ENCODE results near the gene AFF2. TPM values are rescaled to one million over a fixed set of nuclear protein-coding genes. Genes with fewer than 3 reads are reported as not detected.

AFF2 gene
- polyA plus RNA-seq (ENCODE audit: low read depth in 6 of 6), result under 1 TPM in 4 of 6 donors, not detected in 2; 0.23 to 0.82 (median 0.32) TPM

- DNase-seq (peak; percentile 39), ATAC-seq (ENCODE audit: low read depth in 2 of 2) (peak; percentile 65 to 73)
- peaks cover 0 to 3% (median 0%) of the 10 kb centered on the region in 7 donors for H3K9me3 Mint-ChIP-seq
- H3K27ac Mint-ChIP-seq, result peak within 1 kb of the TSS in 4 of 6 donors; percentile 24 to 66 (median 60)
- H3K27me3 Mint-ChIP-seq, result peaks cover 0 to 8% (median 8%) of the 10 kb centered on the region in 3 donors
- H3K36me3 Mint-ChIP-seq, result no peaks in the 10 kb centered on the region
- H3K4me3 Mint-ChIP-seq, result peak within 1 kb of the TSS; percentile 86 to 94 (median 88)
- peaks cover 3 to 13% (median 10%) of the 10 kb centered on the region in 3 donors for H3K4me1 Mint-ChIP-seq
Observed at GRCh38 chrX:148500423-148501385, at the start of gene AFF2. TSS of gene AFF2 (plus strand) at chrX:148500617. CDS start at chrX:148501098, 481 bp downstream.

DNA sequence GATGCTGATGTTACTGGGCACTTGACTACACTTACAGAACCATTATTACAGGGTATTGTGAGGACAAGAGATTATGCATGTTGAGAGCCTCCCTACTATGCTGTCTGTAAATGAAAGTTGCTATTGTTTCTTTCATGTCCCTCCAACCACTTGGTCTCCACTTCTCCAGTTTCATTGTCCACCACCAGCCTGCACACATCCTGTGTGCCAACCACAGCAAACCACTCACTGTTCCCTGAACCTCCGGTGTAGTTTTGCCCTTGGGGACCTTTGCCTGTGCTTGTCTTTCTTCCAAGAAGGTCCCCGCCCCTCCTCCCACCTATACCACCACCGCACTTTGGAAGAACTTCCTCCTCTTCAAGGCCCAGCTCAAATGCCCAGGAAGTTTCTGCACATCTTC lies 43.1 kb upstream of the AFF2 start:
- H3K4me1 Mint-ChIP-seq, result peaks cover 8 to 33% (median 16%) of the 10 kb centered on the region in 3 donors
- no peak for DNase-seq

GRCh38 chrX:148459343-148459742 lies 41.1 kb upstream of the AFF2 start:
- peak; percentile 61 for DNase-seq
- peak; percentile 94 to 96 for ATAC-seq (ENCODE audit: low read depth in 2 of 2)
- Mint-ChIP-seq H3K9me3 (no peaks in the 10 kb centered on the region), H3K4me3 (peak overlapping the region in 6 of 8 donors; percentile 41 to 79 (median 70)), H3K4me1 (peaks cover 8 to 33% (median 16%) of the 10 kb centered on the region in 3 donors), H3K27ac (peak overlapping the region; percentile 69 to 94 (median 85)), H3K36me3 (no peaks in the 10 kb centered on the region), H3K27me3 (no peaks in the 10 kb centered on the region)

More for the DNA sequence above, 43.1 kb upstream of the AFF2 start:
- Mint-ChIP-seq H3K36me3 (no peaks in the 10 kb centered on the region), H3K27ac (peak overlapping the region in 1 of 6 donors; percentile 89), H3K4me3 (peak overlapping the region in 2 of 8 donors; percentile 6 to 22), H3K9me3 (no peaks in the 10 kb centered on the region), H3K27me3 (no peaks in the 10 kb centered on the region)
- ATAC-seq (ENCODE audit: low read depth in 2 of 2), result no peak

DNA sequence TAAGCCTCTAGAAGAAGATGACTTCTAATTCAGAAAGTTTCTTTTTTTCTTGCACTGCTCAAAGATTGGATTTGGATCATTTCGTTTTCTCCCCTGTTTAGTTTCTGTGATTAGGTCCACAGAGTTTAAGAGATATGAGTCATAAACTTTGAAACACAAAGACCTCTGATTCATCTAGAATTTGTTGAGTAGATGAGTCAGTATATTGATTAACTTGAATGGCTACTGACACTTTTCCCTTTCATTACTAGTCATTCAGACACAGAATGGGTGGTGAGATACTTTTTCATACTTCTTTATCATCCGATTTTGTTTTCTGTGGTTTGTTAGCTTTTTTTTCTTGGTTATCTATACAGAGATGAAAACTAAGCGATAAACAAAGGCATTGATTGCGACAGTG lies 34.1 kb upstream of the AFF2 start:
- no peaks in the 10 kb centered on the region for H3K36me3 Mint-ChIP-seq
- ATAC-seq (ENCODE audit: low read depth in 2 of 2) (no peak), DNase-seq (no peak)
- H3K27ac Mint-ChIP-seq, result no peak overlapping the region
- no peaks in the 10 kb centered on the region for H3K4me1 Mint-ChIP-seq
- no peaks in the 10 kb centered on the region for H3K27me3 Mint-ChIP-seq
- no peak overlapping the region for H3K4me3 Mint-ChIP-seq
- H3K9me3 Mint-ChIP-seq, result no peaks in the 10 kb centered on the region

DNA sequence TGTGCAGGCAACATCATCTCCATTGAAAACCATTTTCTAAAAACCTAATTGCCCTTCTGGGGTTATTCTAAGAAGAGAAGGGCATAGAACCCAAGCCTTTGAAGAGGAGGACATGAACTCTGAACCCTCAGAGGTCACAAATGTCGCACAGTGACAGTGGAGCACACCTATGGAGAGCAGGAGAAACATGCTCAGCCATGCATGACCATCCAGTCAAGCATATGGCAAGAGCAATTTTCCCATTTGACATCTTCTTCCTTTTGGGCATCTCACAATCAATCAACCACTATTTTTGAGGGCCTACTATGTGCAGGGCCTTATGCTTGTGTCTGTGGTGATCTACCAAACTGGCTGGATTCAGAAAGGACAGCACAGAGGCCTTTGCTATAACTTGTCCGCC lies 30.1 kb upstream of the AFF2 start:
- no peaks in the 10 kb centered on the region for H3K27me3 Mint-ChIP-seq
- no peaks in the 10 kb centered on the region for H3K9me3 Mint-ChIP-seq
- no peak for DNase-seq
- H3K27ac Mint-ChIP-seq, result no peak overlapping the region
- no peaks in the 10 kb centered on the region for H3K36me3 Mint-ChIP-seq
- no peaks in the 10 kb centered on the region for H3K4me1 Mint-ChIP-seq
- H3K4me3 Mint-ChIP-seq, result no peak overlapping the region
- no peak for ATAC-seq (ENCODE audit: low read depth in 2 of 2)

- no peak for ATAC-seq (ENCODE audit: low read depth in 2 of 2)
- no peak overlapping the region for H3K4me3 Mint-ChIP-seq
- H3K4me1 Mint-ChIP-seq, result peaks cover 0 to 2% (median 0%) of the 10 kb centered on the region in 3 donors
- H3K9me3 Mint-ChIP-seq, result no peaks in the 10 kb centered on the region
- no peak overlapping the region for H3K27ac Mint-ChIP-seq
- no peak for DNase-seq
- H3K27me3 Mint-ChIP-seq, result no peaks in the 10 kb centered on the region
- no peaks in the 10 kb centered on the region for H3K36me3 Mint-ChIP-seq
Observed at GRCh38 chrX:148474030-148474429, 26.4 kb upstream of the AFF2 start.

DNA sequence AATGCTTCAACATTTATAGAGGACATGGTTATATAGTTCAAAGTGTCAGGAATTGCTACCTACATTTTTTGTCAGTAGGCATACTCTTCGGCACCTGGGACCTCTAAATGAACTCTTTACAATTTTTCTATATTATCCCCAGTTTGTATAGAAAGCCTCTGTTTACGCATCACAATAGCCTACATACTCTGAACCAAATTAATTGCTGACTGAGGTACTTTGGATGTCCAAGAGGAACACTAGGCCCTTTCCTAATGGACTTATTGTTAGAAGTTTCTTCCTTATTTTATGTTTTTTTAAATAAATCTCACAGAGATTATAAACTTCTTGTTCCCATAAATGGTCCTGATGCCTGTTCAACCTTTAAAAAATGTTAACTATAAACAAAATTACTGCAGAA lies 8.4 kb upstream of the AFF2 start:
- Mint-ChIP-seq H3K4me1 (no peaks in the 10 kb centered on the region), H3K9me3 (peaks cover 0 to 2% (median 0%) of the 10 kb centered on the region in 7 donors), H3K27ac (no peak overlapping the region), H3K36me3 (no peaks in the 10 kb centered on the region), H3K4me3 (no peak overlapping the region), H3K27me3 (peaks cover 0 to 4% (median 0%) of the 10 kb centered on the region in 3 donors)
- ATAC-seq (ENCODE audit: low read depth in 2 of 2), result no peak
- DNase-seq, result no peak

DNA sequence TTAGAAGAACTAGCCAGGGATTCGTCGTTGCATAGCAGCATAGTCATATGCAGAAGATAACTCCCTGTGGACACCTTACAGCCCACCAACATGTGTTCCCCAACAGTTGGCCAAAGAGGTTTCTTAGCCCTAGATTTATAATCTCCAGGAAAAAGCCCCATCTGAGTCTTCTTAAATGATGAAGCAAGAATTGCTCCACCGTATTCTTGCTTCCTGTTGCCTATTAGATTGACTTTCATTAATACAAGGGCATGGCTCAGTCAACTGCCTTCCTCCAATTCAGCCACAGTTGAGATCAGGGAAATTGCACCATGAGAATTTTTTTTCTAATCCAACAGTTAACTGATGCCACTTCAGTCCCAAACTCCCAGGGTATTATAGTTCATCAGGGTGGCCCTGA lies 5.2 kb upstream of the AFF2 start:
- ATAC-seq (ENCODE audit: low read depth in 2 of 2), result no peak
- H3K4me3 Mint-ChIP-seq, result no peak overlapping the region
- H3K27ac Mint-ChIP-seq, result no peak overlapping the region
- peaks cover 0 to 9% (median 5%) of the 10 kb centered on the region in 3 donors for H3K4me1 Mint-ChIP-seq
- H3K27me3 Mint-ChIP-seq, result peaks cover 0 to 4% (median 0%) of the 10 kb centered on the region in 3 donors
- H3K36me3 Mint-ChIP-seq, result no peaks in the 10 kb centered on the region
- H3K9me3 Mint-ChIP-seq, result peaks cover 0 to 3% (median 0%) of the 10 kb centered on the region in 7 donors
- no peak for DNase-seq

GRCh38 chrX:148498067-148498466 lies 2.4 kb upstream of the AFF2 start:
- ATAC-seq (ENCODE audit: low read depth in 2 of 2) (no peak), DNase-seq (no peak)
- H3K36me3 Mint-ChIP-seq, result no peaks in the 10 kb centered on the region
- peaks cover 0 to 1% (median 0%) of the 10 kb centered on the region in 3 donors for H3K27me3 Mint-ChIP-seq
- peaks cover 3 to 13% (median 10%) of the 10 kb centered on the region in 3 donors for H3K4me1 Mint-ChIP-seq
- peaks cover 0 to 3% (median 0%) of the 10 kb centered on the region in 7 donors for H3K9me3 Mint-ChIP-seq
- H3K4me3 Mint-ChIP-seq, result no peak overlapping the region
- H3K27ac Mint-ChIP-seq, result peak overlapping the region in 1 of 6 donors; percentile 11

DNA sequence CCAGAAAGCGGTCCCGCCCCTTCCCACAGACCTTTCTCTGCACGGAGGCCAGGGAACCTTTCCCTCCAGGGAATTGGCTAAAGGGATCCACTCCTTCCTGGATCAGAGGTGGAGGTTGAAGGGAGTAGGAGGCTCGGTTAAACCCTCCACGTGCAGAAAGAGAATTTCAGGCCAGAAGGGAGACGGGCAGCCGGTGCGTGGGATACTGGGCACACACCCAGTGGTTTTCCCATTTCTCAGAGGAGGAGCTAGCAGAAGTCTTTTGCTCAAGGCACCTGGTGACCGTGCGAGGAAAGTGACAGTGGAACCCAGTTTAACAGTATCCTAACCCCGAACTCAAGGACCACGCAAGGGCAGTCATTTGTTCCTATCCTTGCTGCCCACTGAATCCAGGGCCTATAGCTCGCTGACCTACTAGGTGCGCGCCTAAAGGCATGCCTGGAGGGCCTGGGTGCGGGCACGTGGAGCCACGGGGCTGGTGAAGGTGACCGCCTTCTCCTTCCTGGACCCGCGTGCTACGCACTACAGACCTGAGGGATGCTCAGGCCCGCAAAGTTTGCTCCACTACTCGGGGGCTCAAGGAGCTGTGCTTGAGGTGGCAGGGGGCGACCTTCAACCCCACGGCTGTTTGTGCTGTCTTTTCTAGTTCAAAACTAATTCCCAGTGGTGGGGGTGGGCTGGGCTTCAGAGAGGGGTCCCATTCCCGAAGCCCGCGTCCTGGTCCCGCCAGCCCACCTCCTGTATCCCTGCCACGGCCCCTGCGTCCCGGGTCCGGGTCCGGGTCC lies 587 bp upstream of the AFF2 start:
- Mint-ChIP-seq H3K27ac (peak overlapping the region in 2 of 6 donors; percentile 56 to 63), H3K36me3 (no peaks in the 10 kb centered on the region), H3K4me3 (peak overlapping the region; percentile 56 to 83 (median 70)), H3K4me1 (peaks cover 3 to 13% (median 10%) of the 10 kb centered on the region in 3 donors), H3K9me3 (peaks cover 0 to 3% (median 0%) of the 10 kb centered on the region in 7 donors), H3K27me3 (peaks cover 0 to 8% (median 2%) of the 10 kb centered on the region in 3 donors)
- DNase-seq (no peak), ATAC-seq (ENCODE audit: low read depth in 2 of 2) (no peak)

- no peaks in the 10 kb centered on the region for H3K36me3 Mint-ChIP-seq
- ATAC-seq (ENCODE audit: low read depth in 2 of 2) (peak; percentile 7 to 15), DNase-seq (peak; percentile 14)
- peaks cover 0 to 3% (median 0%) of the 10 kb centered on the region in 7 donors for H3K9me3 Mint-ChIP-seq
- peaks cover 3 to 13% (median 10%) of the 10 kb centered on the region in 3 donors for H3K4me1 Mint-ChIP-seq
- H3K27ac Mint-ChIP-seq, result peak overlapping the region in 5 of 6 donors; percentile 5 to 66 (median 52)
- H3K27me3 Mint-ChIP-seq, result peaks cover 0 to 8% (median 8%) of the 10 kb centered on the region in 3 donors
- H3K4me3 Mint-ChIP-seq, result peak overlapping the region; percentile 86 to 94 (median 88)
Observed at GRCh38 chrX:148501386-148502066, 1.1 kb downstream of the AFF2 start.

- no peak for DNase-seq
- no peak overlapping the region for H3K4me3 Mint-ChIP-seq
- H3K9me3 Mint-ChIP-seq, result no peaks in the 10 kb centered on the region
- H3K4me1 Mint-ChIP-seq, result peaks cover 3 to 5% (median 4%) of the 10 kb centered on the region in 3 donors
- ATAC-seq (ENCODE audit: low read depth in 2 of 2), result no peak
- no peaks in the 10 kb centered on the region for H3K36me3 Mint-ChIP-seq
- H3K27me3 Mint-ChIP-seq, result peaks cover 0 to 13% (median 8%) of the 10 kb centered on the region in 3 donors
- no peak overlapping the region for H3K27ac Mint-ChIP-seq
Observed at GRCh38 chrX:148504506-148504905, 4.1 kb downstream of the AFF2 start.

All from naive B cell (primary cell).